Measurements from ENCODE around the gene ACP7. TPM values are rescaled to one million over a fixed set of nuclear protein-coding genes. Genes with fewer than 3 reads are reported as not detected.

Gene ACP7
- total and polyA plus RNA-seq, 2 donors (not counting 3 experiments of a cell fraction or from before 2014, with no cell fraction given) = 0.04 to 0.49 TPM

DNA sequence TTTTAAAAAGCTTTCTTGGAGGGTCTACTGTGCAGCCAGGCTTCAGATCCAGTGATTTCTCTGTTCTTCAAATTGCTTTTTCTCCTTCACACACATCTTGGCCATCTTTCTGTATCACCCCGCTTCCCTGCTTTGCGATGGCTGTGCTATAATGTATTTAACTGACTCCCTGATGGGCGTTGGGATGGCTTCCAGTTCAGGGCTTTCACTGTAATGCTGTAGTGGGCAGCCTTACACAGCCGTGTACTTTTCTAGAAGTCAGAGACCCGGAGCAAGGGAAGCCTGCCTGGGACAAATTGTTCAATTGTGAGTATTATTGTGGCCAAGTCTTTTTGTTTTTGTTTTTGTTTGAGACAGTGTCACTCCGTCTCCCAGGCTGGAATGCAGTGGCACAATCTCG is 22.0 kb downstream of the ACP7 start:
- intact Hi-C loops (cut with micrococcal nuclease) = no loop called here
- dilution Hi-C loops (cut with MboI; ENCODE audit: extremely low pct_ligation_motif_present, low sequenced_read_pairs) = no loop called here
- no peak overlapping the region for H2AFZ ChIP-seq (ENCODE audit: low read depth, low read length)

More for the DNA sequence above, 22.0 kb downstream of the ACP7 start:
- TF ChIP-seq MAX (IDR thresholded peaks at IDR 0.05; ENCODE audit: insufficient read depth, insufficient read length) = no peak
- TF ChIP-seq CTCF (IDR thresholded peaks at IDR 0.05; ENCODE audit: extremely low read depth in 1 of 2, insufficient read depth in 1 of 2, low read depth in 1 of 2, low read length in 2 of 2) = no peak
- no peak for TF ChIP-seq MYC (IDR thresholded peaks at IDR 0.05; ENCODE audit: low read depth, low read length)
- TF ChIP-seq JUN (IDR thresholded peaks at IDR 0.05; ENCODE audit: borderline replicate concordance, insufficient read depth, insufficient read length, low read depth) = no peak
- no peak for TF ChIP-seq EZH2 (IDR thresholded peaks at IDR 0.05; ENCODE audit: borderline replicate concordance, low read depth, low read length, severe bottlenecking)
- no peak for TF ChIP-seq GATA2 (IDR thresholded peaks at IDR 0.05; ENCODE audit: insufficient read depth, insufficient read length, low read depth, low read length)
- TF ChIP-seq POLR2AphosphoS5 (IDR thresholded peaks at IDR 0.05; ENCODE audit: insufficient read depth, low read depth, low read length) = no peak
- TF ChIP-seq POLR2A (IDR thresholded peaks at IDR 0.05; ENCODE audit: low read depth, low read length) = no peak
- TF ChIP-seq FOS (IDR thresholded peaks at IDR 0.05; ENCODE audit: borderline replicate concordance, insufficient read depth, low read length) = no peak
- Histone ChIP-seq H3K79me2 (ENCODE audit: control insufficient read depth, insufficient read depth, low read length) (no peaks in the 10 kb centered on the region), H3K27me3 (ENCODE audit: control insufficient read depth in 2 of 2, insufficient read depth in 2 of 2, low read length in 2 of 2) (no peaks in the 10 kb centered on the region), H3K27ac (ENCODE audit: insufficient read depth, low read depth, low read length) (no peak overlapping the region), H3K4me3 (replicated peaks in 1 of 3; ENCODE audit: insufficient read depth in 1 of 3, low read depth in 1 of 3, low read length in 3 of 3) (no peak overlapping the region), H3K9me1 (replicated peaks; ENCODE audit: control insufficient read depth, extremely low read depth, insufficient read depth, low read length) (no peaks in the 10 kb centered on the region), H3K9ac (replicated peaks; ENCODE audit: extremely low read depth, insufficient read depth, low read length) (no peak overlapping the region), H3K9me3 (replicated peaks; ENCODE audit: control insufficient read depth, insufficient read depth, low read length) (no peaks in the 10 kb centered on the region), H3K4me1 (ENCODE audit: control insufficient read depth, extremely low read depth, insufficient read depth, low read length) (no peaks in the 10 kb centered on the region), H3K4me2 (ENCODE audit: insufficient read depth, low read length) (no peak overlapping the region), H3K36me3 (ENCODE audit: control insufficient read depth in 2 of 2, extremely low read depth in 1 of 2, insufficient read depth in 2 of 2, low read length in 2 of 2) (no peaks in the 10 kb centered on the region), H4K20me1 (replicated peaks; ENCODE audit: control insufficient read depth, extremely low read depth, insufficient read depth, low read length) (no peaks in the 10 kb centered on the region)
- ChIA-PET CTCF (interaction anchor here (1.7 to 2.2 kb wide), 2 partner anchors 16 to 55 kb away, joined by 5 to 9 read pairs; no protein-coding TSS in a partner anchor), POLR2A (no interaction called here)
- no TSS peak for BruUV-seq (replicated peaks)
- DNase-seq (ENCODE audit: low read depth, low spot score) (no peak), FAIRE-seq (no peak)
